Peyer's patch (tissue), 4 donors: ENCODE measurements around the gene C1QL1. TPM values are rescaled to one million over a fixed set of nuclear protein-coding genes. Genes with fewer than 3 reads are reported as not detected.

Experiments used
- DNase-seq, 3 donors: peaks; one replicate each; pipeline ENCODE4 v3.0.0-alpha.2; 2017 to 2019
- H3K27ac ChIP-seq, 4 donors: fragments of 200-600 bp; sonication (generic); one replicate each; pipeline ENCODE4 v1.5.1; 2016 to 2019
- H3K27me3 ChIP-seq, 2 donors: fragments of 200-600 bp; sonication (generic); one replicate each; pipeline ENCODE4 v1.5.1; 2019
- H3K36me3 ChIP-seq, 3 donors: fragments of 200-600 bp; sonication (generic); one replicate each; pipeline ENCODE4 v1.5.1; 2016 to 2019
- H3K4me1 ChIP-seq, 4 donors: fragments of 200-600 bp; sonication (generic); one replicate each; pipeline ENCODE4 v1.5.1; 2016 to 2019
- H3K4me3 ChIP-seq, 4 donors: fragments of 200-600 bp; sonication (generic); 1 replicate in 3 of 4; 2 replicates in 1 of 4; pipeline ENCODE4 v1.5.1; 2016 to 2019; ENCODE audit warnings: mild to moderate bottlenecking in 1 of 4
- H3K9me3 ChIP-seq, 4 donors: fragments of 200-600 bp; sonication (generic); one replicate each; pipeline ENCODE4 v1.5.1; 2016 to 2019; ENCODE audit warnings: mild to moderate bottlenecking in 1 of 4
- CTCF ChIP-seq, 6 experiments: fragments of 450-650 bp in 4 of 6; fragments of 200-600 bp in 2 of 6; sonication (generic) in 1 of 6; IDR thresholded peaks; one replicate each; pipeline ENCODE4 v1.5.1; 2017 to 2019; ENCODE audit warnings: antibody characterized with exemption in 6 of 6, mild to moderate bottlenecking in 3 of 6, moderate library complexity in 1 of 6
- POLR2A ChIP-seq, 2 donors: fragments of 450-650 bp; IDR thresholded peaks; one replicate each; pipeline ENCODE4 v1.5.1; 2017; ENCODE audit warnings: antibody characterized with exemption in 2 of 2, mild to moderate bottlenecking in 2 of 2, moderate library complexity in 2 of 2
- total RNA-seq, 4 donors: library from RNA; depleted of rRNA; stranded (reverse); fragments of >200 nt; gene quantifications; one replicate each; pipeline ENCODE4 v1.1.0, GENCODE V29; 2016

The C1QL1 gene
- total RNA-seq, 4 donors from 2014 or later: 0.67 to 3.3 TPM; not detected in 2

GRCh38 chr17:45009676-45010467 lies 41.8 kb upstream of the C1QL1 start:
- Histone ChIP-seq H3K36me3 (no peaks in the 10 kb centered on the region), H3K27me3 (no peaks in the 10 kb centered on the region), H3K4me3 (no peak overlapping the region), H3K27ac (no peak overlapping the region), H3K4me1 (peaks cover 0 to 5% (median 0%) of the 10 kb centered on the region in 4 donors), H3K9me3 (no peaks in the 10 kb centered on the region)
- TF ChIP-seq POLR2A (IDR thresholded peaks at IDR 0.05) (no peak), CTCF (IDR thresholded peaks at IDR 0.05) (no peak)
- DNase-seq: no peak

- Histone ChIP-seq H3K4me3 (no peak overlapping the region), H3K36me3 (no peaks in the 10 kb centered on the region), H3K9me3 (no peaks in the 10 kb centered on the region), H3K27me3 (no peaks in the 10 kb centered on the region), H3K27ac (no peak overlapping the region), H3K4me1 (peaks cover 0 to 5% (median 0%) of the 10 kb centered on the region in 4 donors)
- DNase-seq: no peak
- no peak for TF ChIP-seq POLR2A (IDR thresholded peaks at IDR 0.05)
These were observed 40.1 kb upstream of the C1QL1 start for GRCh38 chr17:45008216-45008615.

- TF ChIP-seq POLR2A (IDR thresholded peaks at IDR 0.05): no peak
- TF ChIP-seq CTCF (IDR thresholded peaks at IDR 0.05): no peak
- Histone ChIP-seq H3K9me3 (no peaks in the 10 kb centered on the region), H3K4me1 (no peaks in the 10 kb centered on the region), H3K27me3 (no peaks in the 10 kb centered on the region), H3K4me3 (no peak overlapping the region), H3K36me3 (no peaks in the 10 kb centered on the region), H3K27ac (no peak overlapping the region)
- DNase-seq: no peak
These were observed 38.9 kb upstream of the C1QL1 start for GRCh38 chr17:45006927-45007461.

GRCh38 chr17:45005700-45006099 lies 37.6 kb upstream of the C1QL1 start:
- no peak overlapping the region for H3K4me3 ChIP-seq
- H3K4me1 ChIP-seq: no peaks in the 10 kb centered on the region
- DNase-seq: no peak
- TF ChIP-seq CTCF (IDR thresholded peaks at IDR 0.05) (no peak), POLR2A (IDR thresholded peaks at IDR 0.05) (no peak)
- H3K9me3 ChIP-seq: no peaks in the 10 kb centered on the region
- no peaks in the 10 kb centered on the region for H3K36me3 ChIP-seq
- no peak overlapping the region for H3K27ac ChIP-seq
- H3K27me3 ChIP-seq: no peaks in the 10 kb centered on the region

- no peaks in the 10 kb centered on the region for H3K4me1 ChIP-seq
- no peaks in the 10 kb centered on the region for H3K27me3 ChIP-seq
- no peaks in the 10 kb centered on the region for H3K36me3 ChIP-seq
- H3K4me3 ChIP-seq: no peak overlapping the region
- no peaks in the 10 kb centered on the region for H3K9me3 ChIP-seq
- no peak for DNase-seq
- no peak for TF ChIP-seq CTCF (IDR thresholded peaks at IDR 0.05)
- TF ChIP-seq POLR2A (IDR thresholded peaks at IDR 0.05): no peak
- no peak overlapping the region for H3K27ac ChIP-seq
These were observed 36.3 kb upstream of the C1QL1 start for GRCh38 chr17:45004388-45004787.

- no peaks in the 10 kb centered on the region for H3K36me3 ChIP-seq
- no peak for TF ChIP-seq CTCF (IDR thresholded peaks at IDR 0.05)
- no peak for TF ChIP-seq POLR2A (IDR thresholded peaks at IDR 0.05)
- no peak overlapping the region for H3K27ac ChIP-seq
These were observed 35.8 kb upstream of the C1QL1 start for GRCh38 chr17:45003877-45004276.

More at GRCh38 chr17:45003877-45004276, 35.8 kb upstream of the C1QL1 start:
- H3K9me3 ChIP-seq: no peaks in the 10 kb centered on the region
- DNase-seq: no peak
- no peak overlapping the region for H3K4me3 ChIP-seq
- no peaks in the 10 kb centered on the region for H3K27me3 ChIP-seq
- H3K4me1 ChIP-seq: no peaks in the 10 kb centered on the region
